ENCODE data around the gene ZNF530. TPM values are rescaled to one million over a fixed set of nuclear protein-coding genes. Genes with fewer than 3 reads are reported as not detected.

The ZNF530 gene
- total RNA-seq, 1 donor from 2014 or later, result 4.9 TPM

- H3K9me3 Mint-ChIP-seq (ENCODE audit: low read depth), result peaks cover 60% of the 10 kb centered on the region
- H3K4me1 Mint-ChIP-seq (ENCODE audit: low read depth), result peaks cover 15% of the 10 kb centered on the region
- peaks cover 76% of the 10 kb centered on the region for H3K36me3 Mint-ChIP-seq (ENCODE audit: insufficient read depth)
- no peaks in the 10 kb centered on the region for H3K27me3 Mint-ChIP-seq
- H3K4me3 Mint-ChIP-seq (ENCODE audit: low read depth), result no peak overlapping the region
- no peak for DNase-seq (ENCODE audit: low spot score, unreplicated experiment)
- no peak overlapping the region for H3K27ac Mint-ChIP-seq
- TF ChIP-seq CTCF (IDR thresholded peaks at IDR 0.05; ENCODE audit: unreplicated experiment), result no peak
These were observed 37.7 kb downstream of the ZNF530 start for GRCh38 chr19:57637379-57637778.

GRCh38 chr19:57641715-57642234, 42.1 kb downstream of the ZNF530 start:
- TF ChIP-seq CTCF (IDR thresholded peaks at IDR 0.05; ENCODE audit: unreplicated experiment), result no peak
- Mint-ChIP-seq H3K27me3 (no peaks in the 10 kb centered on the region), H3K36me3 (ENCODE audit: insufficient read depth) (peaks cover 76% of the 10 kb centered on the region), H3K9me3 (ENCODE audit: low read depth) (peaks cover 61% of the 10 kb centered on the region), H3K4me3 (ENCODE audit: low read depth) (no peak overlapping the region), H3K4me1 (ENCODE audit: low read depth) (no peaks in the 10 kb centered on the region), H3K27ac (no peak overlapping the region)
- no peak for DNase-seq (ENCODE audit: low spot score, unreplicated experiment)

DNA sequence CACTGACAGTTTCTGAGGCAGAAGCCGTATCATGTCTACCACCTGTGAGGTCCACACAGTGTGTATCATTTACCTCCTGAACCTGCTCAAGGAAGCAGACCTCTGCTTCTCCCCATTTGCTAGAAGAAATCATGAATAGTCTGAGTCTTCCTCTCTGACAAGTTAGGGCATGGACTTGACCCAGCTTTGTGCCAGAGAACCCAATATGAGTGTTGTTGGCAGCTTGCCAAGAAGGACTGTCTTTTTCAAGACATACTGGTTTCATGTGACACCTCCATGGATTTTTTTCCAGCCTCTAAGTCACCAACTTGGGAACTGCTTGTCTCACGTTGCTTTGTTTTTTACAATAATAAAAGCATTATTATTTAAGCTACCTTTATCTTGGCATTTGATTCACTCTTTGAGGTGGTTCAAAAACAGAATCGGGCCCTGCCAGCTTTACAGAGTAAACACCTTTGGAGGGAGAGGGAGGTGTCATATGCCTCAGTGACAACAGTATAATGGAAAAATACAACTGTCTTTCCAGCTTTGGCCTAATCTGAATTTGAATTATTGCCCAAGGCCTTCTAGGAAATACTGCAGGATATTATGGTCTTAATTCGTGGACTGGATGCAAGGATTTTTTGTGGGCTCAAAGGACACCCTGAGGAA, 42.8 kb downstream of the ZNF530 start:
- no peak for DNase-seq (ENCODE audit: low spot score, unreplicated experiment)
- TF ChIP-seq CTCF (IDR thresholded peaks at IDR 0.05; ENCODE audit: unreplicated experiment), result no peak
- no peaks in the 10 kb centered on the region for H3K27me3 Mint-ChIP-seq
- H3K9me3 Mint-ChIP-seq (ENCODE audit: low read depth), result peaks cover 54% of the 10 kb centered on the region
- H3K4me1 Mint-ChIP-seq (ENCODE audit: low read depth), result no peaks in the 10 kb centered on the region
- H3K36me3 Mint-ChIP-seq (ENCODE audit: insufficient read depth), result peaks cover 68% of the 10 kb centered on the region
- no peak overlapping the region for H3K27ac Mint-ChIP-seq
- H3K4me3 Mint-ChIP-seq (ENCODE audit: low read depth), result no peak overlapping the region

- peaks cover 46% of the 10 kb centered on the region for H3K9me3 Mint-ChIP-seq (ENCODE audit: low read depth)
- DNase-seq (ENCODE audit: low spot score, unreplicated experiment), result no peak
- peak overlapping the region; percentile 24 for H3K27ac Mint-ChIP-seq
- H3K27me3 Mint-ChIP-seq, result no peaks in the 10 kb centered on the region
- TF ChIP-seq CTCF (IDR thresholded peaks at IDR 0.05; ENCODE audit: unreplicated experiment), result no peak
- H3K36me3 Mint-ChIP-seq (ENCODE audit: insufficient read depth), result peaks cover 58% of the 10 kb centered on the region
- H3K4me3 Mint-ChIP-seq (ENCODE audit: low read depth), result no peak overlapping the region
- H3K4me1 Mint-ChIP-seq (ENCODE audit: low read depth), result no peaks in the 10 kb centered on the region
These were observed 44.0 kb downstream of the ZNF530 start for GRCh38 chr19:57643734-57644133.

DNA sequence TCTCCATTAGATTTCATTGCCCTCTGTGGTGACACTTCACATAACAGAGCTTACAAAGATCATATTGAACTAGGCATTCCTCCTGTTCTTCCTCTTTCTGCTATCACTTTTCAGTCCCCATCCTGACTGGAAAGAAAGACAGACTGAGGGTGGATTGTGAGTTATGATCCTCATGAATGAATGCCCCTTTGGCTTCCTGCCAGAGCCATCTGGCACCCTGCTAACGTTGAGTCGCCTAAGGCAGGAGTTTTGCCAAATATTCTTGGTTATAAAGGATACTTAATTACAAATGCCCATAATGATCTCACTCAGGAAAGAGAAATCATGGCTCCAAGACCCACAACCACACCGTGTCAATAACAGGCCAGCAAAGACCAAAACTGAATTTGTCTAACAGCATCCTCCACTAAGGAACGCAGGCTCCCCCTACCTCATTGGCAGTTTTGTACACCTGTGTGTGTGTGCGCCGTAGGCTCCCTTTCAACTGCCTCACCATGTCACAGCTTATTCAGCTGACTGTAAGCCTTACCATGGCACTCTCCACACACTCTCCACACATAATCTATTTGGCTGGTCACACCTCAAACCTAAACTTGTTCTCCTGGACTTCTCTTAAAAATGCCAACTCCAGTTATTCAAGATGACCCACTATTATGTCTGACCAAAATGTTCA, 48.8 kb downstream of the ZNF530 start:
- no peak for TF ChIP-seq CTCF (IDR thresholded peaks at IDR 0.05; ENCODE audit: unreplicated experiment)
- Mint-ChIP-seq H3K4me1 (ENCODE audit: low read depth) (no peaks in the 10 kb centered on the region), H3K4me3 (ENCODE audit: low read depth) (no peak overlapping the region), H3K9me3 (ENCODE audit: low read depth) (peaks cover 16% of the 10 kb centered on the region), H3K27ac (no peak overlapping the region), H3K36me3 (ENCODE audit: insufficient read depth) (peaks cover 10% of the 10 kb centered on the region), H3K27me3 (peaks cover 2% of the 10 kb centered on the region)
- DNase-seq (ENCODE audit: low spot score, unreplicated experiment), result no peak

All from progenitor cell of endocrine pancreas (in vitro differentiated cells).